ENCODE results near the gene GATC. TPM values are rescaled to one million over a fixed set of nuclear protein-coding genes. Genes with fewer than 3 reads are reported as not detected.
A peak's percentile ranks its signal among the peaks of the same experiment; 100 is the strongest.

The GATC gene
- total and polyA plus RNA-seq, 10 of the 15 experiments (the other 5 are each of a cell fraction or from before 2014, with no cell fraction given) = 5.1 to 40.3 (median 22.9) TPM

DNA sequence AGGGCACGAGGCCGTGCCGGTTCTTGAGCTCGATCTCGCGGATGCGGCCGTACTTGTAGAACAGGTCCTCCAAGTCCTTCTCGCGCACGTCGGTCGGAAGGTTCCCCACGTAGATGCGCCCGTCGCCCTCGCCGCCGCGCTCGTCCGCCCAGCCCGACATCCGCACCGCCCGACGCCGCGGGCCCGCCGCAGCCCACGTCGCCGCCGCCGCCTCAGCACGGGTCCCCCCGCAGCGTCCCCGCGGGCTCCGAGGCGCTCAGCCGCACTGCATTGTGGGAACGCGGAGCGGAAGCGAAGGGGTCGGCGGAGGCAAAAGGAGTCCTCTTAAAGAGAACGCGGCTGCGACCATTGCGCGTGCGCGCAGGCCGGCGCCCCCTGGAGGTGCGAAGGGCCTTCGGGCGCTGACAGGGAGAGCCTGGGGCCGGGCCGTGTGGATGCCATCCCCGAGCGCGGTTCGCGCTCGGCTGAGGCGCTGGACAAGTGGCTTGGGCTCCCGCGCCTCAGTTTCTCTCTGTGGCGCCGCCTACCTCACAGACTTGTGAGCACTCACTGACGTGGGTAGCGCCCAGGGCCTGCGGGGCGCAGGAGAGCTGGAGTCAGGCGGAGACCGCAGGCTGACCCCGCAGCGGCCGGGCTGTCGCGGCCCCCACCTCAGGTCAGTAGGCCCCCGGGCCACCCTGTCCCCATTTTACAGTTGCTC is 23.4 kb downstream of the GATC start, which contains the start of gene SRSF9 (continued):
- TF ChIP-seq, protein P1, sequence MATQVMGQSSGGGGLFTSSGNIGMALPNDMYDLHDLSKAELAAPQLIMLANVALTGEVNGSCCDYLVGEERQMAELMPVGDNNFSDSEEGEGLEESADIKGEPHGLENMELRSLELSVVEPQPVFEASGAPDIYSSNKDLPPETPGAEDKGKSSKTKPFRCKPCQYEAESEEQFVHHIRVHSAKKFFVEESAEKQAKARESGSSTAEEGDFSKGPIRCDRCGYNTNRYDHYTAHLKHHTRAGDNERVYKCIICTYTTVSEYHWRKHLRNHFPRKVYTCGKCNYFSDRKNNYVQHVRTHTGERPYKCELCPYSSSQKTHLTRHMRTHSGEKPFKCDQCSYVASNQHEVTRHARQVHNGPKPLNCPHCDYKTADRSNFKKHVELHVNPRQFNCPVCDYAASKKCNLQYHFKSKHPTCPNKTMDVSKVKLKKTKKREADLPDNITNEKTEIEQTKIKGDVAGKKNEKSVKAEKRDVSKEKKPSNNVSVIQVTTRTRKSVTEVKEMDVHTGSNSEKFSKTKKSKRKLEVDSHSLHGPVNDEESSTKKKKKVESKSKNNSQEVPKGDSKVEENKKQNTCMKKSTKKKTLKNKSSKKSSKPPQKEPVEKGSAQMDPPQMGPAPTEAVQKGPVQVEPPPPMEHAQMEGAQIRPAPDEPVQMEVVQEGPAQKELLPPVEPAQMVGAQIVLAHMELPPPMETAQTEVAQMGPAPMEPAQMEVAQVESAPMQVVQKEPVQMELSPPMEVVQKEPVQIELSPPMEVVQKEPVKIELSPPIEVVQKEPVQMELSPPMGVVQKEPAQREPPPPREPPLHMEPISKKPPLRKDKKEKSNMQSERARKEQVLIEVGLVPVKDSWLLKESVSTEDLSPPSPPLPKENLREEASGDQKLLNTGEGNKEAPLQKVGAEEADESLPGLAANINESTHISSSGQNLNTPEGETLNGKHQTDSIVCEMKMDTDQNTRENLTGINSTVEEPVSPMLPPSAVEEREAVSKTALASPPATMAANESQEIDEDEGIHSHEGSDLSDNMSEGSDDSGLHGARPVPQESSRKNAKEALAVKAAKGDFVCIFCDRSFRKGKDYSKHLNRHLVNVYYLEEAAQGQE (IDR thresholded peaks at IDR 0.05; ENCODE audit: low read depth, low read length) = 0 out of 2 replicates have a peak, but pooled peaks have one; percentile 38
- TF ChIP-seq SIN3A (IDR thresholded peaks at IDR 0.05; ENCODE audit: low read depth, low read length) (no peak), LARP7 (IDR thresholded peaks at IDR 0.05) (peak; percentile 96), POLR2A (IDR thresholded peaks at IDR 0.05; ENCODE audit: low read depth, low read length) (peak; percentile 91), POLR2AphosphoS5 (IDR thresholded peaks at IDR 0.05; ENCODE audit: low read length) (peak; percentile 73; the same call in 1 of the 2 replicates), RCOR1 (conservative IDR thresholded peaks at IDR 0.05; ENCODE audit: low read depth, low read length) (peak; percentile 74; the same call in 1 of the 2 replicates), SRF (IDR thresholded peaks at IDR 0.05; ENCODE audit: low read depth in 2 of 2, low read length in 2 of 2) (no peak), NR2F1 (conservative IDR thresholded peaks at IDR 0.05) (peak; percentile 87), POU2F2 (IDR thresholded peaks at IDR 0.05; ENCODE audit: borderline replicate concordance, low read depth, low read length) (0 out of 3 replicates have a peak, but pooled peaks have one; percentile 65), BCL11A (IDR thresholded peaks at IDR 0.05; ENCODE audit: low read depth, low read length) (no peak), EP300 (IDR thresholded peaks at IDR 0.05; ENCODE audit: borderline replicate concordance in 1 of 2, control insufficient read depth in 1 of 2, low read depth in 2 of 2, low read length in 2 of 2) (no peak), BMI1 (IDR thresholded peaks at IDR 0.05; ENCODE audit: borderline replicate concordance) (no peak)
- TF ChIP-seq, protein P2, sequence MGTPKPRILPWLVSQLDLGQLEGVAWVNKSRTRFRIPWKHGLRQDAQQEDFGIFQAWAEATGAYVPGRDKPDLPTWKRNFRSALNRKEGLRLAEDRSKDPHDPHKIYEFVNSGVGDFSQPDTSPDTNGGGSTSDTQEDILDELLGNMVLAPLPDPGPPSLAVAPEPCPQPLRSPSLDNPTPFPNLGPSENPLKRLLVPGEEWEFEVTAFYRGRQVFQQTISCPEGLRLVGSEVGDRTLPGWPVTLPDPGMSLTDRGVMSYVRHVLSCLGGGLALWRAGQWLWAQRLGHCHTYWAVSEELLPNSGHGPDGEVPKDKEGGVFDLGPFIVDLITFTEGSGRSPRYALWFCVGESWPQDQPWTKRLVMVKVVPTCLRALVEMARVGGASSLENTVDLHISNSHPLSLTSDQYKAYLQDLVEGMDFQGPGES (IDR thresholded peaks at IDR 0.05) = peak; percentile 58
- TF ChIP-seq, protein P3, sequence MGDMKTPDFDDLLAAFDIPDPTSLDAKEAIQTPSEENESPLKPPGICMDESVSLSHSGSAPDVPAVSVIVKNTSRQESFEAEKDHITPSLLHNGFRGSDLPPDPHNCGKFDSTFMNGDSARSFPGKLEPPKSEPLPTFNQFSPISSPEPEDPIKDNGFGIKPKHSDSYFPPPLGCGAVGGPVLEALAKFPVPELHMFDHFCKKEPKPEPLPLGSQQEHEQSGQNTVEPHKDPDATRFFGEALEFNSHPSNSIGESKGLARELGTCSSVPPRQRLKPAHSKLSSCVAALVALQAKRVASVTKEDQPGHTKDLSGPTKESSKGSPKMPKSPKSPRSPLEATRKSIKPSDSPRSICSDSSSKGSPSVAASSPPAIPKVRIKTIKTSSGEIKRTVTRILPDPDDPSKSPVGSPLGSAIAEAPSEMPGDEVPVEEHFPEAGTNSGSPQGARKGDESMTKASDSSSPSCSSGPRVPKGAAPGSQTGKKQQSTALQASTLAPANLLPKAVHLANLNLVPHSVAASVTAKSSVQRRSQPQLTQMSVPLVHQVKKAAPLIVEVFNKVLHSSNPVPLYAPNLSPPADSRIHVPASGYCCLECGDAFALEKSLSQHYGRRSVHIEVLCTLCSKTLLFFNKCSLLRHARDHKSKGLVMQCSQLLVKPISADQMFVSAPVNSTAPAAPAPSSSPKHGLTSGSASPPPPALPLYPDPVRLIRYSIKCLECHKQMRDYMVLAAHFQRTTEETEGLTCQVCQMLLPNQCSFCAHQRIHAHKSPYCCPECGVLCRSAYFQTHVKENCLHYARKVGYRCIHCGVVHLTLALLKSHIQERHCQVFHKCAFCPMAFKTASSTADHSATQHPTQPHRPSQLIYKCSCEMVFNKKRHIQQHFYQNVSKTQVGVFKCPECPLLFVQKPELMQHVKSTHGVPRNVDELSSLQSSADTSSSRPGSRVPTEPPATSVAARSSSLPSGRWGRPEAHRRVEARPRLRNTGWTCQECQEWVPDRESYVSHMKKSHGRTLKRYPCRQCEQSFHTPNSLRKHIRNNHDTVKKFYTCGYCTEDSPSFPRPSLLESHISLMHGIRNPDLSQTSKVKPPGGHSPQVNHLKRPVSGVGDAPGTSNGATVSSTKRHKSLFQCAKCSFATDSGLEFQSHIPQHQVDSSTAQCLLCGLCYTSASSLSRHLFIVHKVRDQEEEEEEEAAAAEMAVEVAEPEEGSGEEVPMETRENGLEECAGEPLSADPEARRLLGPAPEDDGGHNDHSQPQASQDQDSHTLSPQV (IDR thresholded peaks at IDR 0.05) = 0 out of 2 replicates have a peak, but pooled peaks have one; percentile 10
- TF ChIP-seq, protein P4, sequence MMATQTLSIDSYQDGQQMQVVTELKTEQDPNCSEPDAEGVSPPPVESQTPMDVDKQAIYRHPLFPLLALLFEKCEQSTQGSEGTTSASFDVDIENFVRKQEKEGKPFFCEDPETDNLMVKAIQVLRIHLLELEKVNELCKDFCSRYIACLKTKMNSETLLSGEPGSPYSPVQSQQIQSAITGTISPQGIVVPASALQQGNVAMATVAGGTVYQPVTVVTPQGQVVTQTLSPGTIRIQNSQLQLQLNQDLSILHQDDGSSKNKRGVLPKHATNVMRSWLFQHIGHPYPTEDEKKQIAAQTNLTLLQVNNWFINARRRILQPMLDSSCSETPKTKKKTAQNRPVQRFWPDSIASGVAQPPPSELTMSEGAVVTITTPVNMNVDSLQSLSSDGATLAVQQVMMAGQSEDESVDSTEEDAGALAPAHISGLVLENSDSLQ (IDR thresholded peaks at IDR 0.05) = peak; percentile 28; the same call in 1 of the 2 replicates
- TF ChIP-seq, protein P5, sequence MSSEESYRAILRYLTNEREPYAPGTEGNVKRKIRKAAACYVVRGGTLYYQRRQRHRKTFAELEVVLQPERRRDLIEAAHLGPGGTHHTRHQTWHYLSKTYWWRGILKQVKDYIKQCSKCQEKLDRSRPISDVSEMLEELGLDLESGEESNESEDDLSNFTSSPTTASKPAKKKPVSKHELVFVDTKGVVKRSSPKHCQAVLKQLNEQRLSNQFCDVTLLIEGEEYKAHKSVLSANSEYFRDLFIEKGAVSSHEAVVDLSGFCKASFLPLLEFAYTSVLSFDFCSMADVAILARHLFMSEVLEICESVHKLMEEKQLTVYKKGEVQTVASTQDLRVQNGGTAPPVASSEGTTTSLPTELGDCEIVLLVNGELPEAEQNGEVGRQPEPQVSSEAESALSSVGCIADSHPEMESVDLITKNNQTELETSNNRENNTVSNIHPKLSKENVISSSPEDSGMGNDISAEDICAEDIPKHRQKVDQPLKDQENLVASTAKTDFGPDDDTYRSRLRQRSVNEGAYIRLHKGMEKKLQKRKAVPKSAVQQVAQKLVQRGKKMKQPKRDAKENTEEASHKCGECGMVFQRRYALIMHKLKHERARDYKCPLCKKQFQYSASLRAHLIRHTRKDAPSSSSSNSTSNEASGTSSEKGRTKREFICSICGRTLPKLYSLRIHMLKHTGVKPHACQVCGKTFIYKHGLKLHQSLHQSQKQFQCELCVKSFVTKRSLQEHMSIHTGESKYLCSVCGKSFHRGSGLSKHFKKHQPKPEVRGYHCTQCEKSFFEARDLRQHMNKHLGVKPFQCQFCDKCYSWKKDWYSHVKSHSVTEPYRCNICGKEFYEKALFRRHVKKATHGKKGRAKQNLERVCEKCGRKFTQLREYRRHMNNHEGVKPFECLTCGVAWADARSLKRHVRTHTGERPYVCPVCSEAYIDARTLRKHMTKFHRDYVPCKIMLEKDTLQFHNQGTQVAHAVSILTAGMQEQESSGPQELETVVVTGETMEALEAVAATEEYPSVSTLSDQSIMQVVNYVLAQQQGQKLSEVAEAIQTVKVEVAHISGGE (CRISPR knock-in tag; IDR thresholded peaks at IDR 0.05) = no peak

Data from GM12878 (cell line).